Measurements from ENCODE around the gene NAALADL2. TPM values are rescaled to one million over a fixed set of nuclear protein-coding genes. Genes with fewer than 3 reads are reported as not detected.
A peak's percentile ranks its signal among the peaks of the same experiment; 100 is the strongest.

The NAALADL2 gene
- total RNA-seq, 1 donor from 2014 or later, result 2.9 TPM

DNA sequence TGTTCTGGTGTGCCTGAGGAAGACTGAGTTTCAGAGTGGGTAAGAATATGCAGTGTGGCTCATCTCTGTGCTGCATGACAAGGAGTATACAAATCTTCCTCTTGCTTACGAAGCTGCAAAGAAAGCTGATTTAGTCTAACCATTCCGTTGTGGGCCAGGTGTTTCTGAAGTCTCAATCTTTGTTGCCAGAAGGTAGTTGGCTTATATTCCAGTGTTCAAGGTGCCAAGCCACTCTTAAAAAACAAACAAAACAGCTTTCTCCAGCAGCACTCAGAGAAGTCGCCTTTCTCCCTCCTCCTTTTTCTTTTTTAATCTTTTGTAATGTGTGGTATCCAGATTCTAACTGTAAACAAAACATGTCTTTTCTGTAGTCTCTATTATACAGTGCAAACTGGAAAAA lies 872.4 kb downstream of the NAALADL2 start:
- no peak for DNase-seq (ENCODE audit: low read depth)
- Histone ChIP-seq H3K36me3 (ENCODE audit: control insufficient read depth, insufficient read depth, low read length) (no peaks in the 10 kb centered on the region), H3K27me3 (ENCODE audit: control insufficient read depth, insufficient read depth, low read length) (no peaks in the 10 kb centered on the region), H3K4me3 (ENCODE audit: low read depth, low read length) (no peak overlapping the region)
- TF ChIP-seq CTCF (IDR thresholded peaks at IDR 0.05; ENCODE audit: insufficient read depth, low read length, poor library complexity, severe bottlenecking), result no peak

DNA sequence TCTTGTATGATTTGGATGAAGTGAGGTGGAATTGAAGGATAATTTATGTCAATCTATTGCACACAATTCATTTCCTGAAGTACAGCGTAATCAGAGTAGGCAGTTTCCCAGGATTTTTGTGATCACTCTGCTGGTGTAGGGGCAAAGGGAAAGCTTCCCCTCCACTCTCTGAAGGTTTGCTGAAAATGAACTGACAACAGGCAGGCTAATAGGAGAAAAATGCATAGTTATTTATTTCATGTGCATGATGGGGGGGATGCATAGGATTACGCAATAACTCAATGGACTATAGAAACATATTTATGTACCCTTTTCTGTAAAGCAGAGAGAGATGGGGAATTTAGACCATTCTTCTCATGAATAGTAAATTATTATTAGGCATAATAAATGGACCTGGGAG lies 872.9 kb downstream of the NAALADL2 start:
- no peak for TF ChIP-seq CTCF (IDR thresholded peaks at IDR 0.05; ENCODE audit: insufficient read depth, low read length, poor library complexity, severe bottlenecking)
- H3K27me3 ChIP-seq (ENCODE audit: control insufficient read depth, insufficient read depth, low read length), result no peaks in the 10 kb centered on the region
- H3K4me3 ChIP-seq (ENCODE audit: low read depth, low read length), result no peak overlapping the region
- H3K36me3 ChIP-seq (ENCODE audit: control insufficient read depth, insufficient read depth, low read length), result no peaks in the 10 kb centered on the region
- DNase-seq (ENCODE audit: low read depth), result no peak

DNA sequence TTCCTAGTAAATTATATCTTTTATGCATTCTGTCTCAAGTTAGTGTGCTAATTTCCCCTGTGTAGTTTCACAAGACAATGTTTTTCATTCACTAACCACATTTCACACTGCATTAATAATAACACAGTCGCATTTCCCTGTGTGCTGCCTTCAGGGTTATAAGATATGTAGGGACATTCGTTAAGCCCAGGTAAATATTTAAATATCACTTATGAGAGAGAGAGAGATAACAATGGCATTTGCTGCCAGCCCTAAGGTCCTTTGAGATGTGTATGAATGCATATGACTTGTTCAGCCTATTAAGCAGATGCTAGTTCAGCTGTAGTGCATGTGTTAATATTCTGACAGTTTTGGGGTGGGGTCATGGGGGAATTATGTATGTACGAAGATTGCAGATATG lies 876.7 kb downstream of the NAALADL2 start:
- no peak for DNase-seq (ENCODE audit: low read depth)
- H3K36me3 ChIP-seq (ENCODE audit: control insufficient read depth, insufficient read depth, low read length), result no peaks in the 10 kb centered on the region
- no peak overlapping the region for H3K4me3 ChIP-seq (ENCODE audit: low read depth, low read length)
- no peak for TF ChIP-seq CTCF (IDR thresholded peaks at IDR 0.05; ENCODE audit: insufficient read depth, low read length, poor library complexity, severe bottlenecking)
- no peaks in the 10 kb centered on the region for H3K27me3 ChIP-seq (ENCODE audit: control insufficient read depth, insufficient read depth, low read length)

DNA sequence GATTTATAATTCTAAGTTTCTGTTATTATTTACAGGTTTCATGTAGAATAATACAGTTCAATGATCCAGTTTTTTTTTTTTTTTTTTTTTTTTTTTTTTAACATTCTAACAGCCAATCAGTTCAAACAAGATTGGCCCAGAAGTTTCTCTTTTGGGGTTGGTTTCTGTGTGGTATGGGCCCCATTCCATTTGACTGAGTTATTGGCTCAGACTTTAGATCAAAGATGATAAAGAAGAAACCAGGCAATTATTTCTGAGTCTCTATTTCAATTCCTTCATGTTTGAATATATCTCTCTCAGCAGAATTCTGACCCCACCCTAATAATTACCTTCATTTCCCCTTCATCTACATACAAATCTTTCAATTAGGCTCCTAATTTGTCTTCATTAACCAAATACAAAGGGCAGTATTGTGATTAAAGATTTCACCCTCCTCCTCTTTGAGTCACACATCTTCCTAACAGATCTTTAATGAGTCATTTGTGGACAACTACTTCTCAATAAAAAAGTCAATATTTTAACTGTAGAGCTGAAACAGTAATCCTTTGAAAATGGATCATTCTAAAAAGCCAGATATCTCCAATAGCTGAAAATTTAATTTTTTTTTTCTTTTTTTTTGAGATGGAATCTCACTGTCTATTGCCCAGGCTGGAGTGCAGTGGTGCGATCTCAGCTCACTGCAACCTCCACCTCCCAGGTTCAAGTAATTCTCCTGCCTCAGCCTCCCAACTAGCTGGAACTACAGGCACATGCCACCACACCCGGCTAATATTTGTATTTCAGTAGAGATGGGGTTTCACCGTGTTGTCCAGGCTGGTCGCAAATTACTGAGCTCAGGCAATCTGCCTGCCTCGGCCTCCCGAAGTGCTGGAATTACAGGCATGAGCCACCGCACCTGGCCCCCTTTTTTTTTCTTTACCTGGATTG lies 878.8 kb downstream of the NAALADL2 start:
- no peak for TF ChIP-seq CTCF (IDR thresholded peaks at IDR 0.05; ENCODE audit: insufficient read depth, low read length, poor library complexity, severe bottlenecking)
- H3K4me3 ChIP-seq (ENCODE audit: low read depth, low read length), result no peak overlapping the region
- no peaks in the 10 kb centered on the region for H3K36me3 ChIP-seq (ENCODE audit: control insufficient read depth, insufficient read depth, low read length)
- DNase-seq (ENCODE audit: low read depth), result peak; percentile 7
- no peaks in the 10 kb centered on the region for H3K27me3 ChIP-seq (ENCODE audit: control insufficient read depth, insufficient read depth, low read length)

GRCh38 chr3:175741951-175742350 lies 882.8 kb downstream of the NAALADL2 start:
- Histone ChIP-seq H3K27me3 (ENCODE audit: control insufficient read depth, insufficient read depth, low read length) (no peaks in the 10 kb centered on the region), H3K36me3 (ENCODE audit: control insufficient read depth, insufficient read depth, low read length) (no peaks in the 10 kb centered on the region), H3K4me3 (ENCODE audit: low read depth, low read length) (no peak overlapping the region)
- no peak for DNase-seq (ENCODE audit: low read depth)
- TF ChIP-seq CTCF (IDR thresholded peaks at IDR 0.05; ENCODE audit: insufficient read depth, low read length, poor library complexity, severe bottlenecking), result no peak

All from kidney epithelial cell (primary cell).